ENCODE measurements around the gene PRPF40A.
"Not testable (repeated sequence)": the region's sequence is repeated elsewhere in the genome, so short reads cannot be mapped to it uniquely, and the experiment has no call there.

PRPF40A gene

DNA sequence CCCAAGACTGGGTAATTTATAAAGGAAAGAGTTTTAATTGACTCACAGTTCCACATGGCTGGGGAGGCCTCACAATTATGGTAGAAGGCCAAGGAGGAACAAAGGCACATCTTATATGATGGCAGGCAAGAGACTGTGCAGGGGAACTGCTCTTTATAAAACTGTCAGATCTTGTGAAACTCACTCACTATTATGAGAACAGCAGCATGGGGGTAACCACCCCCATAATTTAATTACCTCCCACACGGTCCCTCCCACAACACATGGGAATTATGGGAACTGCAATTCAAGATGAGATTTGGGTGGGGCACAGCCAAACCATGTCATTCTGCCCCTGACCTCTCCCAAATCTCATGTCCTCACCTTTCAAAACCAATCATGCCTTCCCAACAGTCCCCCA is 20.2 kb upstream of the PRPF40A start:
- H3K4me1 Mint-ChIP-seq (ENCODE audit: low read depth in 2 of 2); H3K27ac Mint-ChIP-seq; DNase-seq; H3K27me3 Mint-ChIP-seq; ATAC-seq (replicated peaks); H3K4me3 Mint-ChIP-seq; H3K9me3 Mint-ChIP-seq: not testable (repeated sequence)
- peaks cover 17% of the 10 kb centered on the region for H3K36me3 Mint-ChIP-seq (ENCODE audit: insufficient read depth)

- DNase-seq = peak; percentile 55 to 75 (median 63)
- Mint-ChIP-seq H3K4me1 (ENCODE audit: low read depth in 2 of 2) (peaks cover 14 to 25% of the 10 kb centered on the region in 2 donors), H3K4me3 (peak overlapping the region; percentile 0 to 74), H3K27ac (peak overlapping the region; percentile 3 to 19), H3K36me3 (ENCODE audit: insufficient read depth) (peaks cover 9% of the 10 kb centered on the region), H3K27me3 (no peaks in the 10 kb centered on the region), H3K9me3 (no peaks in the 10 kb centered on the region)
- peak; percentile 96 for ATAC-seq (replicated peaks)
Observed at GRCh38 chr2:152730591-152731333, 13.5 kb upstream of the PRPF40A start.

- peak; percentile 62 for ATAC-seq (replicated peaks)
- H3K36me3 Mint-ChIP-seq (ENCODE audit: insufficient read depth) = peaks cover 5% of the 10 kb centered on the region
Observed at GRCh38 chr2:152729844-152730243, 12.6 kb upstream of the PRPF40A start.

DNA sequence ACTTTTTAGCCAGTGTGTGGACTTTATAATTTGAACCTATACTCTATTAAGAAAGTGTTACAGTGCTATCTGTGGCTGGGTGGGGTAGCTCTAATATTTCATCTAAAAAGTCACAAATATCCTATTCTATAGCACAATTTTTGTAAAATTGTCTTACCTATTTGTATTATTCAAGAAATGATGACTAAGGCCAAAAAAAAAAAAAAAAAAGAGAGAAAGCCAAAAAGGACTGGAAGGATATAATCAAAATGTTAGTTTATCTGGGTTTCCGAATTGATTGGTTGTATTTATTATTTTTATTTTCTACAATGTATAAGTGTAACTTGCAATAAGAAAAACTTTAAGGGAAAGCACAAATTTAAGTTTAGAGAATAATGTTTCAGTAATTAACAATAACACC is 6.7 kb upstream of the PRPF40A start:
- H3K36me3 Mint-ChIP-seq (ENCODE audit: insufficient read depth) = peaks cover 3% of the 10 kb centered on the region
- no peaks in the 10 kb centered on the region for H3K9me3 Mint-ChIP-seq
- ATAC-seq (replicated peaks) (no peak), DNase-seq (no peak)
- peaks cover 11 to 25% of the 10 kb centered on the region in 2 donors for H3K4me1 Mint-ChIP-seq (ENCODE audit: low read depth in 2 of 2)
- no peak overlapping the region for H3K4me3 Mint-ChIP-seq
- no peak overlapping the region for H3K27ac Mint-ChIP-seq
- no peaks in the 10 kb centered on the region for H3K27me3 Mint-ChIP-seq

More at GRCh38 chr2:152729844-152730243, 12.6 kb upstream of the PRPF40A start:
- H3K4me1 Mint-ChIP-seq (ENCODE audit: low read depth in 2 of 2) = peaks cover 14 to 25% of the 10 kb centered on the region in 2 donors
- no peak for DNase-seq
- H3K27me3 Mint-ChIP-seq = no peaks in the 10 kb centered on the region
- H3K27ac Mint-ChIP-seq = peak overlapping the region; percentile 3 to 19
- H3K4me3 Mint-ChIP-seq = peak overlapping the region; percentile 0 to 74
- no peaks in the 10 kb centered on the region for H3K9me3 Mint-ChIP-seq

DNA sequence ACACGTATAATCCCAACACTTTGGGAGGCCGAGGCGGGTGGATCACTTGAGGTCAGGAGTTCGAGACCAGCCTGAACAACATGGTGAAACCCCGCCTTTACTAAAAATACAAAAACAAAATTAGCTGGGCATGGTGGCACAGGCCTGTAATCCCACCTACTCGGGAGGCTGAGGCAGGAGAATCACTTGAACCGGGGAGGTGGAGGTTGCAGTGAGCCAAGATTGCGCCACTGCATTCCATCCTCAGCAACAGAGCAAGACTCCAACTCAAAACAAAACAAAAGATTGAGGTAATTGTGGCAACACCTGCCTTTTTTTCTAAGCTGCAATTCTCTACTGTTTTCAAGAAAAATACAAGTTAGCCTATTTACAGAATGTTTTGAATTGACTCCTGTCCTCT is 5.4 kb upstream of the PRPF40A start:
- H3K27me3 Mint-ChIP-seq; DNase-seq; ATAC-seq (replicated peaks); H3K9me3 Mint-ChIP-seq; H3K4me3 Mint-ChIP-seq; H3K27ac Mint-ChIP-seq: not testable (repeated sequence)
- peaks cover 16% of the 10 kb centered on the region for H3K36me3 Mint-ChIP-seq (ENCODE audit: insufficient read depth)
- peaks cover 12 to 24% of the 10 kb centered on the region in 2 donors for H3K4me1 Mint-ChIP-seq (ENCODE audit: low read depth in 2 of 2)

DNA sequence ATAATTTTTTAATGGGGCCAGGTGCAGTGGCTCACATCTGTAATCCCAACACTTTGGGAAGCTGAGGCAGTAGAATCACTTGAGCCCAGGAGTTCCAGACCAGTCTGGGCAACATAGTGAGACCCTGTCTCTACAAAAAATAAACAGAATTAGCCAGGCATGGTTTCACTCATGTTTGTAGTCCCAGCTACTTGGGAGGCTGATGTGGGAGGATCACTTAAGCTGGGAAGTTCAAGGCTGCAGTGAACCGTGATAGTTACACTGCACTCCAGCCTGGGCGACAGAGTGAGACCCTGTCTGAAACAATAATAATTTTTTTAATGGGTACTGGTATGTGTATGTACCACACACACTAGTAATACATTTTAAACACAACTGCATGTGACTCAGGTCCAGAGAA is 3.5 kb upstream of the PRPF40A start:
- H3K27me3 Mint-ChIP-seq = no peaks in the 10 kb centered on the region
- H3K4me3 Mint-ChIP-seq = peak overlapping the region in 1 of 2 donors; percentile 100
- no peak overlapping the region for H3K27ac Mint-ChIP-seq
- ATAC-seq (replicated peaks) = no peak
- peaks cover 25 to 40% of the 10 kb centered on the region in 2 donors for H3K4me1 Mint-ChIP-seq (ENCODE audit: low read depth in 2 of 2)
- no peaks in the 10 kb centered on the region for H3K9me3 Mint-ChIP-seq
- no peak for DNase-seq
- H3K36me3 Mint-ChIP-seq (ENCODE audit: insufficient read depth) = peaks cover 32% of the 10 kb centered on the region

GRCh38 chr2:152718909-152719645 is 1.8 kb upstream of the PRPF40A start:
- peak overlapping the region; percentile 93 to 100 for H3K4me3 Mint-ChIP-seq
- peak overlapping the region; percentile 96 to 100 for H3K27ac Mint-ChIP-seq
- peaks cover 27 to 49% of the 10 kb centered on the region in 2 donors for H3K4me1 Mint-ChIP-seq (ENCODE audit: low read depth in 2 of 2)
- H3K27me3 Mint-ChIP-seq = no peaks in the 10 kb centered on the region
- H3K36me3 Mint-ChIP-seq (ENCODE audit: insufficient read depth) = peaks cover 42% of the 10 kb centered on the region
- no peak for ATAC-seq (replicated peaks)
- no peaks in the 10 kb centered on the region for H3K9me3 Mint-ChIP-seq
- peak in 1 of 3 experiments; percentile 9 for DNase-seq

GRCh38 chr2:152718076-152718908 is 1.0 kb upstream of the PRPF40A start, which contains the start of gene ARL6IP6:
TSS of gene ARL6IP6 (plus strand) at chr2:152718620. CDS start at chr2:152718625, 5 bp downstream.
- Mint-ChIP-seq H3K4me1 (ENCODE audit: low read depth in 2 of 2) (peaks cover 29 to 50% of the 10 kb centered on the region in 2 donors), H3K27me3 (no peaks in the 10 kb centered on the region), H3K4me3 (peak within 1 kb of the TSS; percentile 93 to 100), H3K36me3 (ENCODE audit: insufficient read depth) (peaks cover 47% of the 10 kb centered on the region), H3K9me3 (no peaks in the 10 kb centered on the region), H3K27ac (peak within 1 kb of the TSS; percentile 96 to 100)
- DNase-seq = peak; percentile 91 to 95 (median 93)
- ATAC-seq (replicated peaks) = peak; percentile 65

GRCh38 chr2:152716805-152717227 is 445 bp downstream of the PRPF40A start:
- Mint-ChIP-seq H3K27ac (peak overlapping the region; percentile 96 to 100), H3K4me3 (peak overlapping the region; percentile 93 to 100), H3K27me3 (no peaks in the 10 kb centered on the region), H3K9me3 (no peaks in the 10 kb centered on the region), H3K4me1 (ENCODE audit: low read depth in 2 of 2) (peaks cover 35 to 55% of the 10 kb centered on the region in 2 donors), H3K36me3 (ENCODE audit: insufficient read depth) (peaks cover 54% of the 10 kb centered on the region)
- ATAC-seq (replicated peaks) (no peak), DNase-seq (no peak)

GRCh38 chr2:152715854-152716428 is 1.3 kb downstream of the PRPF40A start:
- Mint-ChIP-seq H3K36me3 (ENCODE audit: insufficient read depth) (peaks cover 61% of the 10 kb centered on the region), H3K27ac (peak overlapping the region; percentile 10 to 100), H3K27me3 (no peaks in the 10 kb centered on the region), H3K4me1 (ENCODE audit: low read depth in 2 of 2) (peaks cover 37 to 61% of the 10 kb centered on the region in 2 donors), H3K9me3 (no peaks in the 10 kb centered on the region), H3K4me3 (peak overlapping the region; percentile 93 to 100)
- ATAC-seq (replicated peaks) = no peak
- DNase-seq = peak; percentile 2 to 18 (median 14)

GRCh38 chr2:152715112-152715511 is 2.1 kb downstream of the PRPF40A start:
- H3K36me3 Mint-ChIP-seq (ENCODE audit: insufficient read depth) = peaks cover 61% of the 10 kb centered on the region
- DNase-seq (no peak), ATAC-seq (replicated peaks) (no peak)
- peak overlapping the region; percentile 23 to 38 for H3K4me3 Mint-ChIP-seq
- H3K27ac Mint-ChIP-seq = peak overlapping the region; percentile 38 to 72
- H3K4me1 Mint-ChIP-seq (ENCODE audit: low read depth in 2 of 2) = peaks cover 36 to 62% of the 10 kb centered on the region in 2 donors
- H3K27me3 Mint-ChIP-seq = no peaks in the 10 kb centered on the region
- H3K9me3 Mint-ChIP-seq = no peaks in the 10 kb centered on the region

DNA sequence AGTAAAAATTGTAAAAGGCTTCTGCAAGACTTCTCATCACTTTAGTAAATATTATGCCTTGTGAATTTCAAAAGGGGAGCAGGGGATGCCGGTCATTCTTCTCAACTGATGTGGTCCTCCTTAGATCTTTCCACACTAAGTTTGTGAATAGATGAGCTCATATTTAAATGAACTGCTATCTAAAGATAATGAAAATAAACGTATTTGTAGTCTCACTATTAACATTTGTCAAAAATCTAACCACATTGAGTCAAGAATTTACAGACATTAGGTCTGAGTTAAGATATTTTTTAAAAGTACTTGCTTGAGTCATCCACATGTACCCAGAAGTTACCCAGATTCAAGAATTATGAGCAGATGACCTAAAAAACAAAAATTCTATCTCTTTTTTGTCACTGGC is 6.5 kb downstream of the PRPF40A start:
- DNase-seq (no peak), ATAC-seq (replicated peaks) (no peak)
- Mint-ChIP-seq H3K4me1 (ENCODE audit: low read depth in 2 of 2) (peaks cover 41 to 74% of the 10 kb centered on the region in 2 donors), H3K27me3 (no peaks in the 10 kb centered on the region), H3K36me3 (ENCODE audit: insufficient read depth) (peaks cover 36% of the 10 kb centered on the region), H3K27ac (no peak overlapping the region), H3K9me3 (no peaks in the 10 kb centered on the region), H3K4me3 (no peak overlapping the region)

Measured in effector memory CD8-positive, alpha-beta T cell (primary cell).